Measurements from ENCODE around the gene YIPF5. TPM values are rescaled to one million over a fixed set of nuclear protein-coding genes. Genes with fewer than 3 reads are reported as not detected.

Gene YIPF5
- total RNA-seq, 1 experiment from 2014 or later, result 59.2 TPM

- Histone ChIP-seq H3K27me3 (replicated peaks; ENCODE audit: control insufficient read depth, insufficient read depth, low read length) (no peaks in the 10 kb centered on the region), H3K4me1 (no peaks in the 10 kb centered on the region), H3K4me3 (ENCODE audit: low read depth, low read length) (no peak overlapping the region), H3K36me3 (ENCODE audit: control insufficient read depth, insufficient read depth, low read length) (no peaks in the 10 kb centered on the region), H3K9me3 (no peaks in the 10 kb centered on the region)
- Mint-ChIP-seq H3K9me3 (ENCODE audit: unreplicated experiment) (no peaks in the 10 kb centered on the region), H3K4me3 (ENCODE audit: unreplicated experiment) (no peak overlapping the region), H3K4me1 (ENCODE audit: low read depth, unreplicated experiment) (no peaks in the 10 kb centered on the region), H3K36me3 (ENCODE audit: insufficient read depth, unreplicated experiment) (no peaks in the 10 kb centered on the region), H3K27ac (ENCODE audit: unreplicated experiment) (no peak overlapping the region), H3K27me3 (ENCODE audit: insufficient read depth, unreplicated experiment) (peaks cover 7% of the 10 kb centered on the region)
- POLR2A ChIA-PET, result no interaction called here
- CTCF ChIA-PET, result no interaction called here
- no peak for TF ChIP-seq CTCF (IDR thresholded peaks at IDR 0.05; ENCODE audit: insufficient read depth in 1 of 2, low read depth in 1 of 2, low read length in 1 of 2, severe bottlenecking in 1 of 2, unreplicated experiment in 1 of 2)
- DNase-seq, result no peak
- BruUV-seq (replicated peaks), result no TSS peak
- intact Hi-C loops (cut with micrococcal nuclease; ENCODE audit: unreplicated experiment), result no loop called here
Observed at GRCh38 chr5:144179226-144179625, 8.8 kb upstream of the YIPF5 start.

GRCh38 chr5:144177548-144177947 lies 7.1 kb upstream of the YIPF5 start:
- no peak for DNase-seq
- Mint-ChIP-seq H3K4me1 (ENCODE audit: low read depth, unreplicated experiment) (no peaks in the 10 kb centered on the region), H3K9me3 (ENCODE audit: unreplicated experiment) (no peaks in the 10 kb centered on the region), H3K4me3 (ENCODE audit: unreplicated experiment) (no peak overlapping the region), H3K27me3 (ENCODE audit: insufficient read depth, unreplicated experiment) (peaks cover 9% of the 10 kb centered on the region), H3K36me3 (ENCODE audit: insufficient read depth, unreplicated experiment) (no peaks in the 10 kb centered on the region), H3K27ac (ENCODE audit: unreplicated experiment) (no peak overlapping the region)
- ChIA-PET POLR2A (no interaction called here), CTCF (no interaction called here)
- TF ChIP-seq CTCF (IDR thresholded peaks at IDR 0.05; ENCODE audit: insufficient read depth in 1 of 2, low read depth in 1 of 2, low read length in 1 of 2, severe bottlenecking in 1 of 2, unreplicated experiment in 1 of 2), result no peak
- no peaks in the 10 kb centered on the region for H3K9me3 ChIP-seq
- no TSS peak for BruUV-seq (replicated peaks)
- no peaks in the 10 kb centered on the region for H3K36me3 ChIP-seq (ENCODE audit: control insufficient read depth, insufficient read depth, low read length)
- H3K4me3 ChIP-seq (ENCODE audit: low read depth, low read length), result no peak overlapping the region
- no peaks in the 10 kb centered on the region for H3K27me3 ChIP-seq (replicated peaks; ENCODE audit: control insufficient read depth, insufficient read depth, low read length)
- intact Hi-C loops (cut with micrococcal nuclease; ENCODE audit: unreplicated experiment), result no loop called here
- H3K4me1 ChIP-seq, result no peaks in the 10 kb centered on the region

GRCh38 chr5:144173766-144174165 lies 3.3 kb upstream of the YIPF5 start:
- peaks cover 7% of the 10 kb centered on the region for H3K4me1 Mint-ChIP-seq (ENCODE audit: low read depth, unreplicated experiment)
- no TSS peak for BruUV-seq (replicated peaks)

More at GRCh38 chr5:144173766-144174165, 3.3 kb upstream of the YIPF5 start:
- POLR2A ChIA-PET, result no interaction called here
- DNase-seq, result no peak
- no peaks in the 10 kb centered on the region for H3K9me3 ChIP-seq
- intact Hi-C loops (cut with micrococcal nuclease; ENCODE audit: unreplicated experiment), result no loop called here
- H3K36me3 Mint-ChIP-seq (ENCODE audit: insufficient read depth, unreplicated experiment), result peaks cover 8% of the 10 kb centered on the region
- CTCF ChIA-PET, result no interaction called here
- H3K4me3 ChIP-seq (ENCODE audit: low read depth, low read length), result no peak overlapping the region
- H3K27ac Mint-ChIP-seq (ENCODE audit: unreplicated experiment), result no peak overlapping the region
- H3K9me3 Mint-ChIP-seq (ENCODE audit: unreplicated experiment), result no peaks in the 10 kb centered on the region
- no peak overlapping the region for H3K4me3 Mint-ChIP-seq (ENCODE audit: unreplicated experiment)
- H3K4me1 ChIP-seq, result no peaks in the 10 kb centered on the region
- no peaks in the 10 kb centered on the region for H3K27me3 ChIP-seq (replicated peaks; ENCODE audit: control insufficient read depth, insufficient read depth, low read length)
- H3K27me3 Mint-ChIP-seq (ENCODE audit: insufficient read depth, unreplicated experiment), result peaks cover 9% of the 10 kb centered on the region
- no peak for TF ChIP-seq CTCF (IDR thresholded peaks at IDR 0.05; ENCODE audit: insufficient read depth in 1 of 2, low read depth in 1 of 2, low read length in 1 of 2, severe bottlenecking in 1 of 2, unreplicated experiment in 1 of 2)
- H3K36me3 ChIP-seq (ENCODE audit: control insufficient read depth, insufficient read depth, low read length), result no peaks in the 10 kb centered on the region; the same call in 1 of the 2 replicates
